ENCODE data around the gene ULK4.

DNA sequence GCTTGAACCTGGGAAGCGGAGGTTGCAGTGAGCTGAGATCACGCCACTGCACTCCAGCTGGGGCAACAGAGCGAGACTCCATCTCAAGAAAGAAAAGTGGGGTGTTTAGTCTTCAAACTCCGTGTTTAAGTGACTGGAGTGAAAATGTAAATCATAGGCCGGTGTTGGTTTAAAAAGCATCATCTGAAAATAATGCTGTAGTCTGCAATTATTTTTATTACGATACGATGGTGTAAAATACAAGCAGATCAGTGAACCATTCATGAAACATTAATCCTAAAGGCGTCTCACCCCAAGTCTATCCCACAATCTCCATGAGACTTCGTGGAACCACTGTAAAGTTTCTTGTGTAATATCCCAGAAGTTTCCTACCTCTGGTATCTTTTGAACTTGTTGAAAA, 756.3 kb downstream of the ULK4 start:
- no peak for TF ChIP-seq CTCF (conservative IDR thresholded peaks at IDR 0.05; ENCODE audit: low read length)
- TF ChIP-seq EZH2phosphoT487 (IDR thresholded peaks at IDR 0.05; ENCODE audit: borderline replicate concordance), result no peak
